Activated CD4-positive, alpha-beta memory T cell treated with anti-CD3 and anti-CD28 coated beads for 36 hours (primary cell): Measurements from ENCODE around the gene SHOX. TPM values are rescaled to one million over a fixed set of nuclear protein-coding genes. Genes with fewer than 3 reads are reported as not detected.

Source experiments
- CTCF ChIA-PET: fragments of 350-600 bp; sonication (Branson Sonifier 250); formaldehyde crosslinking; loops from one replicate; lab custom pipeline; 2021; ENCODE audit warnings: antibody characterized with exemption, inconsistent platforms; lab: Charles Lee
- POLR2A ChIA-PET: fragments of 350-600 bp; sonication (Branson Sonifier 250); formaldehyde crosslinking; loops from one replicate; lab custom pipeline; 2021; ENCODE audit warnings: antibody characterized with exemption; lab: Charles Lee
- DNase-seq: peaks from one replicate; pipeline ENCODE4 v3.0.0-alpha.2; 2020
- H3K27ac Mint-ChIP-seq: one replicate; pipeline ENCODE4 v1.8.0; 2021; ENCODE audit warnings: mixed read lengths
- H3K27me3 Mint-ChIP-seq: one replicate; pipeline ENCODE4 v1.8.0; 2021; ENCODE audit warnings: mixed read lengths
- H3K36me3 Mint-ChIP-seq: one replicate; pipeline ENCODE4 v1.8.0; 2021; ENCODE audit warnings: mixed read lengths
- H3K4me1 Mint-ChIP-seq: one replicate; pipeline ENCODE4 v1.8.0; 2021; ENCODE audit warnings: low read depth, mixed read lengths
- H3K4me3 Mint-ChIP-seq: one replicate; pipeline ENCODE4 v1.8.0; 2021; ENCODE audit warnings: mild to moderate bottlenecking, mixed read lengths
- H3K9me3 Mint-ChIP-seq: one replicate; pipeline ENCODE4 v1.8.0; 2021; ENCODE audit warnings: mixed read lengths
- intact Hi-C: fragments of 100-400 bp; cut with micrococcal nuclease; formaldehyde crosslinking; loops from one replicate; pipeline ENCODE4 v1.15.1; 2023
- total RNA-seq, 2 experiments: library from RNA; stranded (reverse); gene quantifications; one replicate each; pipeline ENCODE4 v1.2.3, GENCODE V29; 2021

The SHOX gene
- total RNA-seq, 2 experiments from 2014 or later = not detected

GRCh38 chrX:633985-634958 lies 3.7 kb downstream of the SHOX start:
- Mint-ChIP-seq H3K4me3 (no peak overlapping the region), H3K27me3 (peaks cover 66% of the 10 kb centered on the region), H3K4me1 (peaks cover 7% of the 10 kb centered on the region), H3K36me3 (no peaks in the 10 kb centered on the region), H3K9me3 (no peaks in the 10 kb centered on the region), H3K27ac (no peak overlapping the region)
- POLR2A ChIA-PET = no interaction called here
- CTCF ChIA-PET = no interaction called here
- no peak for DNase-seq
- intact Hi-C loops = no loop called here

GRCh38 chrX:635428-636090 lies 5.0 kb downstream of the SHOX start:
- Mint-ChIP-seq H3K9me3 (no peaks in the 10 kb centered on the region), H3K36me3 (no peaks in the 10 kb centered on the region), H3K27ac (no peak overlapping the region), H3K4me1 (peaks cover 7% of the 10 kb centered on the region), H3K4me3 (no peak overlapping the region), H3K27me3 (peaks cover 61% of the 10 kb centered on the region)
- DNase-seq = no peak
- intact Hi-C loops = no loop called here
- ChIA-PET POLR2A (no interaction called here), CTCF (no interaction called here)

- intact Hi-C loops = no loop called here
- ChIA-PET POLR2A (no interaction called here), CTCF (no interaction called here)
- Mint-ChIP-seq H3K9me3 (no peaks in the 10 kb centered on the region), H3K27ac (no peak overlapping the region), H3K4me1 (peaks cover 7% of the 10 kb centered on the region), H3K4me3 (no peak overlapping the region), H3K27me3 (peaks cover 50% of the 10 kb centered on the region), H3K36me3 (no peaks in the 10 kb centered on the region)
- DNase-seq = no peak
These were observed 6.5 kb downstream of the SHOX start for GRCh38 chrX:636981-637659.

- Mint-ChIP-seq H3K9me3 (no peaks in the 10 kb centered on the region), H3K27me3 (peaks cover 48% of the 10 kb centered on the region), H3K4me3 (no peak overlapping the region), H3K4me1 (peaks cover 7% of the 10 kb centered on the region), H3K27ac (no peak overlapping the region), H3K36me3 (no peaks in the 10 kb centered on the region)
- ChIA-PET CTCF (no interaction called here), POLR2A (no interaction called here)
- DNase-seq = no peak
- intact Hi-C loops = no loop called here
These were observed 7.3 kb downstream of the SHOX start for GRCh38 chrX:637660-638481.

GRCh38 chrX:638482-639131 lies 8.0 kb downstream of the SHOX start:
- ChIA-PET CTCF (no interaction called here), POLR2A (no interaction called here)
- H3K27me3 Mint-ChIP-seq = peaks cover 43% of the 10 kb centered on the region
- peaks cover 7% of the 10 kb centered on the region for H3K4me1 Mint-ChIP-seq
- DNase-seq = no peak
- no peaks in the 10 kb centered on the region for H3K36me3 Mint-ChIP-seq
- H3K9me3 Mint-ChIP-seq = no peaks in the 10 kb centered on the region
- H3K27ac Mint-ChIP-seq = no peak overlapping the region
- intact Hi-C loops = no loop called here
- H3K4me3 Mint-ChIP-seq = no peak overlapping the region

- H3K27ac Mint-ChIP-seq = no peak overlapping the region
- intact Hi-C loops = no loop called here
- no peaks in the 10 kb centered on the region for H3K9me3 Mint-ChIP-seq
- no peaks in the 10 kb centered on the region for H3K36me3 Mint-ChIP-seq
- no peak overlapping the region for H3K4me3 Mint-ChIP-seq
- ChIA-PET CTCF (no interaction called here), POLR2A (no interaction called here)
- DNase-seq = no peak
- peaks cover 40% of the 10 kb centered on the region for H3K27me3 Mint-ChIP-seq
- peaks cover 7% of the 10 kb centered on the region for H3K4me1 Mint-ChIP-seq
These were observed 8.6 kb downstream of the SHOX start for GRCh38 chrX:639151-639550.

- Mint-ChIP-seq H3K27me3 (peaks cover 31% of the 10 kb centered on the region), H3K4me1 (peaks cover 7% of the 10 kb centered on the region), H3K27ac (no peak overlapping the region), H3K4me3 (no peak overlapping the region), H3K36me3 (no peaks in the 10 kb centered on the region), H3K9me3 (no peaks in the 10 kb centered on the region)
- intact Hi-C loops = no loop called here
- CTCF ChIA-PET = no interaction called here
- DNase-seq = no peak
- POLR2A ChIA-PET = no interaction called here
These were observed 10.1 kb downstream of the SHOX start for GRCh38 chrX:640641-641040.

GRCh38 chrX:641671-642435 lies 11.3 kb downstream of the SHOX start:
- POLR2A ChIA-PET = no interaction called here
- H3K27ac Mint-ChIP-seq = no peak overlapping the region
- CTCF ChIA-PET = no interaction called here
- H3K4me1 Mint-ChIP-seq = peaks cover 7% of the 10 kb centered on the region
- H3K4me3 Mint-ChIP-seq = no peak overlapping the region
- H3K27me3 Mint-ChIP-seq = peaks cover 30% of the 10 kb centered on the region
- no peaks in the 10 kb centered on the region for H3K36me3 Mint-ChIP-seq
- no peak for DNase-seq
- intact Hi-C loops = no loop called here
- H3K9me3 Mint-ChIP-seq = no peaks in the 10 kb centered on the region

GRCh38 chrX:642436-643240 lies 12.0 kb downstream of the SHOX start:
- Mint-ChIP-seq H3K4me1 (peaks cover 3% of the 10 kb centered on the region), H3K36me3 (no peaks in the 10 kb centered on the region), H3K27ac (no peak overlapping the region), H3K4me3 (no peak overlapping the region), H3K27me3 (peaks cover 25% of the 10 kb centered on the region), H3K9me3 (no peaks in the 10 kb centered on the region)
- ChIA-PET POLR2A (no interaction called here), CTCF (no interaction called here)
- intact Hi-C loops = no loop called here
- no peak for DNase-seq

- no peaks in the 10 kb centered on the region for H3K4me1 Mint-ChIP-seq
- no peak overlapping the region for H3K4me3 Mint-ChIP-seq
- POLR2A ChIA-PET = no interaction called here
- no peaks in the 10 kb centered on the region for H3K9me3 Mint-ChIP-seq
- no peak for DNase-seq
- CTCF ChIA-PET = no interaction called here
- H3K27ac Mint-ChIP-seq = no peak overlapping the region
- H3K27me3 Mint-ChIP-seq = peaks cover 19% of the 10 kb centered on the region
- intact Hi-C loops = no loop called here
- H3K36me3 Mint-ChIP-seq = no peaks in the 10 kb centered on the region
These were observed 12.6 kb downstream of the SHOX start for GRCh38 chrX:643241-643595.
